Upper lobe of left lung (tissue), 6 donors: Measurements from ENCODE around the gene SORBS1. TPM values are rescaled to one million over a fixed set of nuclear protein-coding genes. Genes with fewer than 3 reads are reported as not detected.
A peak's percentile ranks its signal among the peaks of the same experiment; 100 is the strongest.

ENCODE experiments used
- ATAC-seq, 2 donors: fragments of 200-7000 bp; cut with Tn5 transposase; one replicate each; pipeline ENCODE4 v1.9.1; 2022; ENCODE audit warnings: mild to moderate bottlenecking in 2 of 2, moderate library complexity in 2 of 2; ENCODE audit not compliant: low FRiP score in 2 of 2
- DNase-seq, 2 donors: peaks; one replicate each; pipeline ENCODE4 v3.0.0-alpha.2; 2019 to 2020
- H3K27ac ChIP-seq, 4 donors: fragments of 200-600 bp; sonication (generic); one replicate each; pipeline ENCODE4 v1.5.1; 2016 to 2019
- H3K27me3 ChIP-seq, 4 donors: fragments of 200-600 bp; sonication (generic); one replicate each; pipeline ENCODE4 v1.5.1; 2017 to 2019
- H3K36me3 ChIP-seq, 4 donors: fragments of 200-600 bp; sonication (generic); one replicate each; pipeline ENCODE4 v1.5.1; 2016 to 2019
- H3K4me1 ChIP-seq, 4 donors: fragments of 200-600 bp; sonication (generic); one replicate each; pipeline ENCODE4 v1.5.1; 2018 to 2019
- H3K4me3 ChIP-seq, 4 donors: fragments of 200-600 bp; sonication (generic); one replicate each; pipeline ENCODE4 v1.5.1; 2017 to 2019; ENCODE audit warnings: mild to moderate bottlenecking in 2 of 4, moderate library complexity in 1 of 4
- H3K9me3 ChIP-seq, 4 donors: fragments of 200-600 bp; sonication (generic); one replicate each; pipeline ENCODE4 v1.5.1; 2018 to 2019
- CTCF ChIP-seq, 6 experiments: fragments of 450-650 bp in 4 of 6; fragments of 200-600 bp in 2 of 6; sonication (generic) in 2 of 6; IDR thresholded peaks; one replicate each; pipeline ENCODE4 v1.5.1; 2016 to 2019; ENCODE audit warnings: antibody characterized with exemption in 6 of 6
- EP300 ChIP-seq, 4 donors: sonication (generic); formaldehyde crosslinking; IDR thresholded peaks; one replicate each; pipeline ENCODE4 v1.5.1; 2017; ENCODE audit warnings: antibody characterized with exemption in 4 of 4, control low read depth in 2 of 4
- POLR2A ChIP-seq, 4 donors: fragments of 450-650 bp; IDR thresholded peaks; one replicate each; pipeline ENCODE4 v1.5.1; 2016 to 2017; ENCODE audit warnings: antibody characterized with exemption in 4 of 4, mild to moderate bottlenecking in 2 of 4
- POLR2AphosphoS5 ChIP-seq, 2 donors: sonication (generic); formaldehyde crosslinking; IDR thresholded peaks; one replicate each; pipeline ENCODE4 v1.5.1; 2017; ENCODE audit warnings: antibody characterized with exemption in 2 of 2
- WGBS, 2 donors: methylation state at CpG; one replicate each; pipeline ENCODE4 v1.1.5; 2017 to 2018; 5-methylcytosine and 5-hydroxymethylcytosine counted together
- total RNA-seq, 6 donors: library from RNA; depleted of rRNA in 4 of 6; stranded (reverse); fragments of >200 nt in 4 of 6; gene quantifications; one replicate each; pipeline versions ENCODE4 v1.1.0 to v1.2.1, GENCODE V29; 2016 to 2021
- donor health status: DM: no; HTN: no; CAD: no; lungs with moderate emphysema.
- donor health status: DM: no; HTN: yes; CAD: no; lungs with severe emphysema.

Gene SORBS1
- total RNA-seq, 6 donors from 2014 or later: 45.8 to 116 (median 71.7) TPM

- 76 to 83% methylated on average over 7 of the region's 7 CpGs for WGBS, 2 donors
- no peaks in the 10 kb centered on the region for H3K27me3 ChIP-seq
- H3K36me3 ChIP-seq: peaks cover 0 to 34% (median 2%) of the 10 kb centered on the region in 4 donors
- H3K27ac ChIP-seq: no peak overlapping the region
- TF ChIP-seq CTCF (IDR thresholded peaks at IDR 0.05) (no peak), POLR2A (IDR thresholded peaks at IDR 0.05) (no peak), EP300 (IDR thresholded peaks at IDR 0.05) (no peak), POLR2AphosphoS5 (IDR thresholded peaks at IDR 0.05) (no peak)
- no peaks in the 10 kb centered on the region for H3K9me3 ChIP-seq
- DNase-seq: no peak
- H3K4me3 ChIP-seq: no peak overlapping the region
- ATAC-seq: no peak
- H3K4me1 ChIP-seq: peaks cover 19 to 40% (median 27%) of the 10 kb centered on the region in 4 donors
Observed at GRCh38 chr10:95404462-95404858, 156.7 kb downstream of the SORBS1 start.

- DNase-seq: no peak
- WGBS, 2 donors: 85 to 87% methylated on average over 8 of the region's 8 CpGs
- Histone ChIP-seq H3K4me3 (no peak overlapping the region), H3K27ac (no peak overlapping the region), H3K9me3 (no peaks in the 10 kb centered on the region), H3K36me3 (peaks cover 0 to 32% (median 2%) of the 10 kb centered on the region in 4 donors), H3K27me3 (no peaks in the 10 kb centered on the region), H3K4me1 (peaks cover 16 to 34% (median 26%) of the 10 kb centered on the region in 4 donors)
- no peak for TF ChIP-seq EP300 (IDR thresholded peaks at IDR 0.05)
- no peak for TF ChIP-seq POLR2A (IDR thresholded peaks at IDR 0.05)
- no peak for TF ChIP-seq POLR2AphosphoS5 (IDR thresholded peaks at IDR 0.05)
- no peak for TF ChIP-seq CTCF (IDR thresholded peaks at IDR 0.05)
- ATAC-seq: no peak
Observed at GRCh38 chr10:95403700-95404461, 157.3 kb downstream of the SORBS1 start.

DNA sequence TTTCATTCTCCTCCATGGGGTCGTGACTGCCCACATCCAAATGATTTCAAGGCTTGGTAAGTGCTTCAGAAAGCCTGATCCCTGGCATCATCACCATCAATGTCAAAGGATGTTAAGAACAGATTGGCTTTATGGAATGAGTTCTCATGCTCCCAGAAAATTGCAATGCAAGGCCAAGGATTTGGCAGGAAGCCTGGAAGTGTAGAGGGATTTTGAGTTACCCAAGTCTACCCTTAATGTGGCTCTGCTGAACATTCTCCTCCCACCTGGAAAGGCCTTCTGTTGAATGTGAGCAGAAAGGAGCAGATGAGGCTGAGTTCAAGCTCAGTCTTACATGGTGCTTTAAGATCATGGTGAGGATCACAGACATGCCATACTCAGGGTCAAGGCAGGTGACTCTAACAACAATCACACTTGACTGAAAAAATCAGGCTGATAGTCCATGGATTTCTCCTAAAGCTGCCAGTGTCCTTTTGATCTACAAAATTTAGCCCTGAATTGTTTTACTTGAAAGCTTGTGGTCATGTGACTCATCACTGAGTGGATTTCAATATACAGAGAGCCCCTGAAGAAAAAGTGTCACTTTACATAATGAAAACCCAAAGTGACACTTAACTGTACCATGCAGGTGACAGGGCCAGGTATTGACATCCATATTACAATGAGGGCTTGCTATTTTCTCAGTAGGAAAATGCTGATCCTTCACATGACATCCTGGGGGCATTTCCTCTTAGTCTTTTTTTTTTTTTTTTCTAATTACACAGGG lies 159.3 kb downstream of the SORBS1 start:
- TF ChIP-seq CTCF (IDR thresholded peaks at IDR 0.05): no peak
- TF ChIP-seq EP300 (IDR thresholded peaks at IDR 0.05): no peak
- no peak for TF ChIP-seq POLR2AphosphoS5 (IDR thresholded peaks at IDR 0.05)
- TF ChIP-seq POLR2A (IDR thresholded peaks at IDR 0.05): no peak
- no peaks in the 10 kb centered on the region for H3K9me3 ChIP-seq
- H3K36me3 ChIP-seq: peaks cover 0 to 50% (median 4%) of the 10 kb centered on the region in 4 donors
- no peak overlapping the region for H3K27ac ChIP-seq
- DNase-seq: no peak
- peaks cover 3 to 20% (median 12%) of the 10 kb centered on the region in 4 donors for H3K4me1 ChIP-seq
- 81 to 89% methylated on average over 1 of the region's 1 CpG for WGBS, 2 donors
- H3K4me3 ChIP-seq: no peak overlapping the region
- no peak for ATAC-seq
- no peaks in the 10 kb centered on the region for H3K27me3 ChIP-seq

DNA sequence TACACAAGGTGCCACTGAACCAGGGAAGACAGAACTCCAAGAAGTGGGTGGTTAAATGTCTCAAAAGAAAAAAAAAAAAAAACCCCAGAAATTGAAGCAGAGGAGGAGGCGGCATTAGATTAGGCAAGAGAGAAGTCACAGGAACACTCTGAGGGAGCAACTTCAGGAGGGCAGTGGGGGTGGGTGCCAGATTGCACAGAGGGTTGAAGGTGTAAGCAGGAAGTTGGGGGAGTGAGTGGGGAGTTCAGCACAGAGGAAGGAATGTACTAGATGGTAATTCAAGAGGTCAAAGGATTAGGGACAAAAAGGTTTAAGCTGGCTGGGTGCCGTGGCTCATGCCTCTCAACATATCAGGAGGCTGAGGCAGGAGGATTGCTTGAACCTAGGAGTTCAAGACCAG lies 160.4 kb downstream of the SORBS1 start:
- TF ChIP-seq CTCF (IDR thresholded peaks at IDR 0.05): no peak
- no peak for TF ChIP-seq POLR2AphosphoS5 (IDR thresholded peaks at IDR 0.05)
- no peak for TF ChIP-seq POLR2A (IDR thresholded peaks at IDR 0.05)
- TF ChIP-seq EP300 (IDR thresholded peaks at IDR 0.05): no peak
- Histone ChIP-seq H3K27ac (peak overlapping the region in 1 of 4 donors; percentile 12), H3K9me3 (no peaks in the 10 kb centered on the region), H3K4me3 (no peak overlapping the region), H3K27me3 (no peaks in the 10 kb centered on the region), H3K36me3 (peaks cover 0 to 53% (median 5%) of the 10 kb centered on the region in 4 donors), H3K4me1 (peaks cover 0 to 14% (median 7%) of the 10 kb centered on the region in 4 donors)
- ATAC-seq (peak in 1 of 2 donors; percentile 33), DNase-seq (peak in 1 of 2 donors; percentile 72)
- WGBS, 2 donors: 70 to 85% methylated on average over 2 of the region's 2 CpGs
